SK-N-SH (cell line): ENCODE measurements around the gene PKNOX2. TPM values are rescaled to one million over a fixed set of nuclear protein-coding genes. Genes with fewer than 3 reads are reported as not detected.

Experiments used
- CTCF ChIA-PET: fragments of 300-600, 350-600 bp; formaldehyde crosslinking; extraction: SDS; loops from one replicate; lab custom pipeline; 2021; lab: Yijun Ruan, JAX
- POLR2A ChIA-PET: fragments of 350-600 bp; sonication (Branson Sonifier 250); formaldehyde crosslinking; extraction: SDS; loops from one replicate; lab custom pipeline; 2020; ENCODE audit warnings: antibody characterized with exemption, inconsistent platforms; lab: Yijun Ruan, JAX
- DNase-seq: peaks from one replicate; pipeline ENCODE4 v3.0.0; 2012
- H2AFZ ChIP-seq: fragments of 200-600 bp; sonication (generic); 2 replicates; pipeline ENCODE4 v1.8.1; 2016; ENCODE audit warnings: antibody characterized with exemption, mild to moderate bottlenecking, low read depth
- H3F3A ChIP-seq: fragments of 200-600 bp; sonication (generic); replicated peaks from 2 replicates; pipeline ENCODE3; 2016; ENCODE audit warnings: antibody characterized with exemption, mild to moderate bottlenecking; ENCODE audit not compliant: insufficient read depth
- H3K27ac ChIP-seq, 2 experiments: fragments of 200-500 bp in 1 of 2; fragments of 200-600 bp in 1 of 2; sonication (Bioruptor generic) in 1 of 2; sonication (generic), shearing (Covaris generic) in 1 of 2; 2 replicates each; pipeline versions ENCODE4 v1.5.1 to v1.6.1; 2014 to 2016; ENCODE audit warnings: low read depth in 2 of 2, inconsistent platforms in 1 of 2, low read length in 1 of 2, mild to moderate bottlenecking in 1 of 2, mixed read lengths in 1 of 2
- H3K27me3 ChIP-seq: fragments of 200-600 bp; sonication (generic), shearing (Covaris generic); 2 replicates; pipeline ENCODE4 v1.6.1; 2016; ENCODE audit warnings: mixed run types; ENCODE audit not compliant: insufficient read depth
- H3K36me3 ChIP-seq, 2 experiments: fragments of 200-500 bp in 1 of 2; fragments of 200-600 bp in 1 of 2; sonication (Bioruptor generic) in 1 of 2; sonication (generic) in 1 of 2; replicated peaks in 1 of 2; 2 replicates each; pipeline versions ENCODE3 to v1.5.1; 2014 to 2016; ENCODE audit warnings: low read length in 1 of 2, mild to moderate bottlenecking in 1 of 2; ENCODE audit not compliant: insufficient read depth in 2 of 2, control insufficient read depth in 1 of 2
- H3K4me1 ChIP-seq, 2 experiments: fragments of 200-500 bp in 1 of 2; fragments of 200-600 bp in 1 of 2; sonication (Bioruptor generic) in 1 of 2; sonication (generic), shearing (Covaris generic) in 1 of 2; 2 replicates each; pipeline versions ENCODE4 v1.5.1 to v1.6.1; 2014 to 2016; ENCODE audit warnings: low read depth in 1 of 2, low read length in 1 of 2, mixed run types in 1 of 2; ENCODE audit not compliant: insufficient read depth in 2 of 2, control insufficient read depth in 1 of 2
- H3K4me2 ChIP-seq: fragments of 200-600 bp; sonication (generic), shearing (Covaris generic); 2 replicates; pipeline ENCODE4 v1.6.1; 2017; ENCODE audit warnings: mixed run types
- H3K4me3 ChIP-seq, 2 experiments: fragments of 200-500 bp in 1 of 2; fragments of 200-600 bp in 1 of 2; sonication (Bioruptor generic) in 1 of 2; sonication (generic), shearing (Covaris generic) in 1 of 2; 2 replicates each; pipeline versions ENCODE4 v1.5.1 to v1.8.1; 2014 to 2016; ENCODE audit warnings: low read depth in 2 of 2, inconsistent platforms in 1 of 2, low read length in 1 of 2, mild to moderate bottlenecking in 1 of 2, mixed read lengths in 1 of 2, moderate library complexity in 1 of 2
- H3K79me2 ChIP-seq: fragments of 200-600 bp; sonication (generic); 2 replicates; pipeline ENCODE4 v1.8.1; 2017; ENCODE audit warnings: mild to moderate bottlenecking; ENCODE audit not compliant: insufficient read depth
- H3K9ac ChIP-seq: fragments of 200-600 bp; sonication (generic); 2 replicates; pipeline ENCODE4 v1.6.1; 2017; ENCODE audit warnings: mixed run types
- H3K9me2 ChIP-seq: fragments of 200-600 bp; sonication (generic); 2 replicates; pipeline ENCODE4 v1.6.1; 2017; ENCODE audit warnings: mixed run types
- H3K9me3 ChIP-seq: fragments of 200-600 bp; sonication (generic); 2 replicates; pipeline ENCODE4 v1.6.1; 2017; ENCODE audit warnings: mixed run types, mild to moderate bottlenecking, moderate library complexity
- H4K20me1 ChIP-seq: fragments of 200-600 bp; sonication (generic); 2 replicates; pipeline ENCODE4 v1.6.1; 2017; ENCODE audit warnings: mild to moderate bottlenecking, mixed run types; ENCODE audit not compliant: insufficient read depth
- CHD2 ChIP-seq: fragments of 150-350 bp; IDR thresholded peaks from 2 replicates; pipeline ENCODE4 v1.6.1; 2018; ENCODE audit warnings: low read length; ENCODE audit not compliant: partially characterized antibody
- EP300 ChIP-seq, 2 experiments: IDR thresholded peaks; 2 replicates each; pipeline versions ENCODE4 v1.4.0 to v1.6.1; 2012; ENCODE audit warnings: borderline replicate concordance in 1 of 2, low read depth in 1 of 2, low read length in 1 of 2
- EZH2phosphoT487 ChIP-seq: fragments of 200-600 bp; sonication (generic); IDR thresholded peaks from 2 replicates; pipeline ENCODE4 v1.6.1; 2017; ENCODE audit warnings: low read depth, mixed run types, mild to moderate bottlenecking, antibody characterized with exemption, moderate library complexity, borderline replicate concordance
- FOSL2 ChIP-seq: IDR thresholded peaks from 2 replicates; pipeline ENCODE4 v1.4.0; 2012; ENCODE audit warnings: low read depth, mild to moderate bottlenecking, moderate library complexity, borderline replicate concordance
- GABPA ChIP-seq: IDR thresholded peaks from 2 replicates; pipeline ENCODE4 v1.4.0; 2012; ENCODE audit warnings: low read depth, mild to moderate bottlenecking
- JUND ChIP-seq: IDR thresholded peaks from 2 replicates; pipeline ENCODE4 v1.4.0; 2012
- MEF2A ChIP-seq: IDR thresholded peaks from 2 replicates; pipeline ENCODE4 v1.4.0; 2012; ENCODE audit warnings: low read depth, borderline replicate concordance
- MXI1 ChIP-seq: IDR thresholded peaks from 2 replicates; pipeline ENCODE4 v1.6.1; 2012; ENCODE audit warnings: mild to moderate bottlenecking, low read depth, low read length, improper control_type of control experiment
- NFIC ChIP-seq: IDR thresholded peaks from 2 replicates; pipeline ENCODE4 v1.4.0; 2012; ENCODE audit warnings: borderline replicate concordance
- NRF1 ChIP-seq: IDR thresholded peaks from 2 replicates; pipeline ENCODE4 v1.6.1; 2012; ENCODE audit warnings: low read depth, mild to moderate bottlenecking, low read length
- RCOR1 ChIP-seq: fragments of 150-350 bp; IDR thresholded peaks from 2 replicates; pipeline ENCODE4 v1.6.1; 2017; ENCODE audit warnings: antibody characterized with exemption, low read length
- RFX5 ChIP-seq: IDR thresholded peaks from 2 replicates; pipeline ENCODE4 v1.6.1; 2012; ENCODE audit warnings: mild to moderate bottlenecking, improper control_type of control experiment, low read length
- RXRA ChIP-seq: IDR thresholded peaks from 2 replicates; pipeline ENCODE4 v1.4.0; 2012; ENCODE audit warnings: low read depth, mild to moderate bottlenecking, borderline replicate concordance
- SIN3A ChIP-seq: IDR thresholded peaks from 2 replicates; pipeline ENCODE4 v1.6.1; 2012; ENCODE audit warnings: low read depth, mild to moderate bottlenecking, low read length, moderate library complexity, borderline replicate concordance
- TAF1 ChIP-seq: IDR thresholded peaks from 2 replicates; pipeline ENCODE4 v1.6.1; 2012; ENCODE audit warnings: low read depth, mild to moderate bottlenecking, low read length, moderate library complexity, borderline replicate concordance
- TEAD4 ChIP-seq: IDR thresholded peaks from 2 replicates; pipeline ENCODE4 v1.4.0; 2012; ENCODE audit warnings: mild to moderate bottlenecking, borderline replicate concordance; ENCODE audit not compliant: insufficient read depth
- YY1 ChIP-seq: IDR thresholded peaks from 2 replicates; pipeline ENCODE4 v1.4.0; 2012; ENCODE audit warnings: low read depth, mild to moderate bottlenecking
- WGBS: methylation state at CpG from one replicate; pipeline ENCODE4 v1.1.6; 2017; ENCODE audit warnings: low lambda C conversion rate; 5-methylcytosine and 5-hydroxymethylcytosine counted together
- polyA plus RNA-seq, 3 experiments: library from polyadenylated mRNA; depleted of rRNA; stranded (reverse); fragments of >200 nt; gene quantifications; 2 replicates each; pipeline ENCODE4 v1.2.3, GENCODE V29; 2012
- TF ChIP-seq, protein P1 (sequence below): IDR thresholded peaks from 2 replicates; pipeline ENCODE4; 2012
- TF ChIP-seq, protein P2 (sequence below): fragments of 200-600 bp; sonication (generic); IDR thresholded peaks from 2 replicates; pipeline ENCODE4 v1.6.1; 2017; ENCODE audit warnings: antibody characterized with exemption, mild to moderate bottlenecking, moderate library complexity
- TF ChIP-seq, protein P3 (sequence below): IDR thresholded peaks from 2 replicates; pipeline ENCODE4 v1.4.0; 2012; ENCODE audit warnings: low read depth, borderline replicate concordance
- TF ChIP-seq, protein P4 (sequence below): IDR thresholded peaks from 2 replicates; pipeline ENCODE4 v1.4.0; 2012; ENCODE audit warnings: low read depth, borderline replicate concordance

The PKNOX2 gene
- polyA plus RNA-seq, 1 of the 3 experiments (the other 2 are of a cell fraction): 0.02 TPM

DNA sequence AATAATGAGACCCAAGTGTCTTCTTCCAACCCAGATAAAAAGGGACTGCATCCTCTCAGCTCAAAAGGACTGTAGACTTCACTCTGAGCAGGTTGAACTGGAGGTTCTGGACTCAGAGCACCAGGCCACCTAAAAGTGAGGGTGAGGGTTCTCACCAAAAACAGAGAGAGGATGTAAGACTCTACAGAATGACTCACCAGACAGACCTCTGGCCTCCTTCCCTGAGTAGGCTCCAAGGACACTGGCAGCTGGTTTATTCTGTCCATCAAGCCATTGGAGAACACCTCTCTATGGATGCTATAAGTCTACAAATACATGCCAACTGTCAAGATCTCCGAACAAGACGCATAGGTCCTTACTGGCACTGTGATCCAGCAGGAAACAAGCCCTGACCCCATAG lies 304.3 kb downstream of the PKNOX2 start:
- H3K27me3 ChIP-seq: no peaks in the 10 kb centered on the region
- ChIA-PET CTCF (interaction anchor here (1.0 to 1.4 kb wide), 2 partner anchors 17 to 40 kb away, joined by 3 to 5 read pairs; no protein-coding TSS in a partner anchor), POLR2A (no interaction called here)
- H3K9me2 ChIP-seq: no peaks in the 10 kb centered on the region
- TF ChIP-seq RXRA: no peak
- TF ChIP-seq, protein P1, sequence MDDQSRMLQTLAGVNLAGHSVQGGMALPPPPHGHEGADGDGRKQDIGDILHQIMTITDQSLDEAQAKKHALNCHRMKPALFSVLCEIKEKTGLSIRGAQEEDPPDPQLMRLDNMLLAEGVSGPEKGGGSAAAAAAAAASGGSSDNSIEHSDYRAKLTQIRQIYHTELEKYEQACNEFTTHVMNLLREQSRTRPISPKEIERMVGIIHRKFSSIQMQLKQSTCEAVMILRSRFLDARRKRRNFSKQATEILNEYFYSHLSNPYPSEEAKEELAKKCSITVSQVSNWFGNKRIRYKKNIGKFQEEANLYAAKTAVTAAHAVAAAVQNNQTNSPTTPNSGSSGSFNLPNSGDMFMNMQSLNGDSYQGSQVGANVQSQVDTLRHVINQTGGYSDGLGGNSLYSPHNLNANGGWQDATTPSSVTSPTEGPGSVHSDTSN: no peak
- no peak for TF ChIP-seq GABPA
- no peak for TF ChIP-seq JUND
- TF ChIP-seq FOSL2: no peak
- TF ChIP-seq CHD2: no peak
- no peak for TF ChIP-seq EP300 (IDR thresholded peaks at IDR 0.05; ENCODE audit: borderline replicate concordance in 1 of 2, low read depth in 1 of 2, low read length in 1 of 2)
- TF ChIP-seq, protein P2, sequence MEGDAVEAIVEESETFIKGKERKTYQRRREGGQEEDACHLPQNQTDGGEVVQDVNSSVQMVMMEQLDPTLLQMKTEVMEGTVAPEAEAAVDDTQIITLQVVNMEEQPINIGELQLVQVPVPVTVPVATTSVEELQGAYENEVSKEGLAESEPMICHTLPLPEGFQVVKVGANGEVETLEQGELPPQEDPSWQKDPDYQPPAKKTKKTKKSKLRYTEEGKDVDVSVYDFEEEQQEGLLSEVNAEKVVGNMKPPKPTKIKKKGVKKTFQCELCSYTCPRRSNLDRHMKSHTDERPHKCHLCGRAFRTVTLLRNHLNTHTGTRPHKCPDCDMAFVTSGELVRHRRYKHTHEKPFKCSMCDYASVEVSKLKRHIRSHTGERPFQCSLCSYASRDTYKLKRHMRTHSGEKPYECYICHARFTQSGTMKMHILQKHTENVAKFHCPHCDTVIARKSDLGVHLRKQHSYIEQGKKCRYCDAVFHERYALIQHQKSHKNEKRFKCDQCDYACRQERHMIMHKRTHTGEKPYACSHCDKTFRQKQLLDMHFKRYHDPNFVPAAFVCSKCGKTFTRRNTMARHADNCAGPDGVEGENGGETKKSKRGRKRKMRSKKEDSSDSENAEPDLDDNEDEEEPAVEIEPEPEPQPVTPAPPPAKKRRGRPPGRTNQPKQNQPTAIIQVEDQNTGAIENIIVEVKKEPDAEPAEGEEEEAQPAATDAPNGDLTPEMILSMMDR: no peak
- TF ChIP-seq MEF2A: no peak
- TF ChIP-seq YY1: no peak
- no peaks in the 10 kb centered on the region for H3K79me2 ChIP-seq
- no peaks in the 10 kb centered on the region for H3F3A ChIP-seq
- H3K27ac ChIP-seq: no peak overlapping the region
- 90% methylated on average over 2 of the region's 2 CpGs for WGBS
- H3K36me3 ChIP-seq: no peaks in the 10 kb centered on the region
- H3K9me3 ChIP-seq: peaks cover 5% of the 10 kb centered on the region; the same call in 1 of the 2 replicates
- no peak overlapping the region for H3K4me3 ChIP-seq
- H4K20me1 ChIP-seq: no peaks in the 10 kb centered on the region
- no peak for DNase-seq
- no peak overlapping the region for H2AFZ ChIP-seq
- no peak overlapping the region for H3K4me2 ChIP-seq
- H3K9ac ChIP-seq: no peak overlapping the region
- no peaks in the 10 kb centered on the region; a peak in 1 of 4 replicates for H3K4me1 ChIP-seq

DNA sequence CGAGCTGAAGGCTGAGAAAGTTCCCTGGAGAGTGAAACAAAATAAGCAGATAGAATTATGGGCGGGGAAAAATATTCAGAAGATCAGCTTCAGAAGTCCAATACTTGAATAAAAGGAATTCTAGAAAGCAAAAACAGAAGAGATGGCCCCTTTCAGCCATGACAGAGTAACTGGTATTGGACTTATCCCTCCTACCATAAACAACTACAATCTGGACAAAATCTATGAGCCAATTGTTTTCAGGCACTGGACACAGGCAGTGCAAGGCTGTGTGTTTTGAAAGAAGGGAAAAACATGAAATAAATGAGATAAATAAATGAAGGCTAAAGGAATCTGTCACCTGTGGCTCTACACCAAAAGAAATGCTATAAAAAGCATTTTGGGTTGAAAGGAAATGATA lies 305.8 kb downstream of the PKNOX2 start:
- ChIA-PET POLR2A (no interaction called here), CTCF (interaction anchor here (1.5 kb wide), 1 partner anchor 41 kb away, joined by 3 read pairs; no protein-coding TSS in a partner anchor)
- H4K20me1 ChIP-seq: no peaks in the 10 kb centered on the region
- no peak overlapping the region for H3K27ac ChIP-seq
- H3K4me1 ChIP-seq: no peaks in the 10 kb centered on the region
- H3K4me3 ChIP-seq: no peak overlapping the region
- no peak overlapping the region for H3K4me2 ChIP-seq
- no peaks in the 10 kb centered on the region for H3K9me2 ChIP-seq
- no peak for DNase-seq
- no peaks in the 10 kb centered on the region for H3K27me3 ChIP-seq
- peaks cover 5% of the 10 kb centered on the region; the same call in 1 of the 2 replicates for H3K9me3 ChIP-seq
- H3F3A ChIP-seq: no peaks in the 10 kb centered on the region
- H3K36me3 ChIP-seq: no peaks in the 10 kb centered on the region
- no peak overlapping the region for H2AFZ ChIP-seq
- no peak overlapping the region for H3K9ac ChIP-seq
- WGBS: 29% methylated on average over 2 of the region's 2 CpGs
- no peaks in the 10 kb centered on the region for H3K79me2 ChIP-seq
- TF ChIP-seq, protein P3, sequence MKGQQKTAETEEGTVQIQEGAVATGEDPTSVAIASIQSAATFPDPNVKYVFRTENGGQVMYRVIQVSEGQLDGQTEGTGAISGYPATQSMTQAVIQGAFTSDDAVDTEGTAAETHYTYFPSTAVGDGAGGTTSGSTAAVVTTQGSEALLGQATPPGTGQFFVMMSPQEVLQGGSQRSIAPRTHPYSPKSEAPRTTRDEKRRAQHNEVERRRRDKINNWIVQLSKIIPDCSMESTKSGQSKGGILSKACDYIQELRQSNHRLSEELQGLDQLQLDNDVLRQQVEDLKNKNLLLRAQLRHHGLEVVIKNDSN: no peak
- TF ChIP-seq EZH2phosphoT487 (no peak), YY1 (no peak), RCOR1 (no peak), RFX5 (no peak), RXRA (no peak), NRF1 (no peak), MXI1 (no peak), MEF2A (no peak), TAF1 (no peak), TEAD4 (no peak), SIN3A (no peak), CHD2 (no peak), NFIC (no peak)
- TF ChIP-seq, protein P4, sequence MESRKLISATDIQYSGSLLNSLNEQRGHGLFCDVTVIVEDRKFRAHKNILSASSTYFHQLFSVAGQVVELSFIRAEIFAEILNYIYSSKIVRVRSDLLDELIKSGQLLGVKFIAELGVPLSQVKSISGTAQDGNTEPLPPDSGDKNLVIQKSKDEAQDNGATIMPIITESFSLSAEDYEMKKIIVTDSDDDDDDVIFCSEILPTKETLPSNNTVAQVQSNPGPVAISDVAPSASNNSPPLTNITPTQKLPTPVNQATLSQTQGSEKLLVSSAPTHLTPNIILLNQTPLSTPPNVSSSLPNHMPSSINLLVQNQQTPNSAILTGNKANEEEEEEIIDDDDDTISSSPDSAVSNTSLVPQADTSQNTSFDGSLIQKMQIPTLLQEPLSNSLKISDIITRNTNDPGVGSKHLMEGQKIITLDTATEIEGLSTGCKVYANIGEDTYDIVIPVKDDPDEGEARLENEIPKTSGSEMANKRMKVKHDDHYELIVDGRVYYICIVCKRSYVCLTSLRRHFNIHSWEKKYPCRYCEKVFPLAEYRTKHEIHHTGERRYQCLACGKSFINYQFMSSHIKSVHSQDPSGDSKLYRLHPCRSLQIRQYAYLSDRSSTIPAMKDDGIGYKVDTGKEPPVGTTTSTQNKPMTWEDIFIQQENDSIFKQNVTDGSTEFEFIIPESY: no peak
